ENCODE data around the gene PPP1R12B.
"Not testable (repeated sequence)": the region's sequence is repeated elsewhere in the genome, so short reads cannot be mapped to it uniquely, and the experiment has no call there.

- TF ChIP-seq RAD21, FOXA1 (IDR thresholded peaks at IDR 0.05): not testable (repeated sequence)
Measured at GRCh38 chr1:202412421-202412820, 63.9 kb downstream of the PPP1R12B start.

Data from liver (tissue), 2 donors.